DOHH2 (cell line): ENCODE measurements around the gene TMEM269.

Experiments used
- H3F3A ChIP-seq: fragments of 200-600 bp; sonication (generic), shearing (Covaris generic); 2 replicates; pipeline ENCODE4 v1.6.0; 2016; ENCODE audit warnings: antibody characterized with exemption, mild to moderate bottlenecking; ENCODE audit not compliant: control insufficient read depth, insufficient read depth
- H3K27ac ChIP-seq: fragments of 200-600 bp; sonication (generic); 2 replicates; pipeline ENCODE4 v1.5.1; 2014; ENCODE audit warnings: low read depth, mild to moderate bottlenecking, low read length, moderate library complexity
- H3K27me3 ChIP-seq: fragments of 200-600 bp; sonication (generic); 2 replicates; pipeline ENCODE4 v1.6.1; 2014; ENCODE audit warnings: mild to moderate bottlenecking, low read length, mixed read lengths; ENCODE audit not compliant: control insufficient read depth
- H3K36me3 ChIP-seq: fragments of 200-600 bp; sonication (generic); 2 replicates; pipeline ENCODE4 v1.6.1; 2014; ENCODE audit warnings: mild to moderate bottlenecking, low read length, moderate library complexity, mixed read lengths; ENCODE audit not compliant: control insufficient read depth
- H3K4me1 ChIP-seq: fragments of 200-600 bp; sonication (generic); 2 replicates; pipeline ENCODE4 v1.6.1; 2014; ENCODE audit warnings: mild to moderate bottlenecking, low read length, mixed read lengths; ENCODE audit not compliant: control insufficient read depth
- H3K4me2 ChIP-seq: fragments of 200-600 bp; sonication (generic); 2 replicates; pipeline ENCODE4 v1.6.0; 2014; ENCODE audit warnings: mild to moderate bottlenecking, low read length, moderate library complexity
- H3K4me3 ChIP-seq: fragments of 200-600 bp; sonication (generic); 2 replicates; pipeline ENCODE4 v1.5.1; 2014; ENCODE audit warnings: mild to moderate bottlenecking, low read length, mixed read lengths
- H3K79me2 ChIP-seq: fragments of 200-600 bp; sonication (generic); 2 replicates; pipeline ENCODE4 v1.6.1; 2014; ENCODE audit warnings: mild to moderate bottlenecking, low read length, mixed read lengths; ENCODE audit not compliant: control insufficient read depth
- H3K9me2 ChIP-seq: fragments of 200-600 bp; sonication (generic); replicated peaks from 2 replicates; pipeline ENCODE4 v1.6.1; 2014; ENCODE audit warnings: mild to moderate bottlenecking, low read length, mixed read lengths; ENCODE audit not compliant: control insufficient read depth
- H3K9me3 ChIP-seq: fragments of 200-600 bp; sonication (generic); 2 replicates; pipeline ENCODE4 v1.6.1; 2014; ENCODE audit warnings: antibody characterized with exemption, low read length, mixed read lengths; ENCODE audit not compliant: control insufficient read depth, insufficient read depth
- H4K20me1 ChIP-seq: fragments of 200-600 bp; sonication (generic); 2 replicates; pipeline ENCODE4 v1.6.0; 2014; ENCODE audit warnings: low read depth, mild to moderate bottlenecking, antibody characterized with exemption, low read length, moderate library complexity; ENCODE audit not compliant: control insufficient read depth, insufficient read depth
- CTCF ChIP-seq: fragments of 200-600 bp; sonication (generic); IDR thresholded peaks from one replicate; pipeline ENCODE4 v1.5.1; 2014; ENCODE audit warnings: antibody characterized with exemption, mild to moderate bottlenecking, low read depth, low read length; ENCODE audit not compliant: poor library complexity, severe bottlenecking
- EZH2phosphoT487 ChIP-seq: fragments of 200-600 bp; sonication (generic); IDR thresholded peaks from 2 replicates; pipeline ENCODE4 v1.6.1; 2017; ENCODE audit warnings: borderline replicate concordance, mild to moderate bottlenecking, antibody characterized with exemption, low read length, moderate library complexity, mixed read lengths

The TMEM269 gene

DNA sequence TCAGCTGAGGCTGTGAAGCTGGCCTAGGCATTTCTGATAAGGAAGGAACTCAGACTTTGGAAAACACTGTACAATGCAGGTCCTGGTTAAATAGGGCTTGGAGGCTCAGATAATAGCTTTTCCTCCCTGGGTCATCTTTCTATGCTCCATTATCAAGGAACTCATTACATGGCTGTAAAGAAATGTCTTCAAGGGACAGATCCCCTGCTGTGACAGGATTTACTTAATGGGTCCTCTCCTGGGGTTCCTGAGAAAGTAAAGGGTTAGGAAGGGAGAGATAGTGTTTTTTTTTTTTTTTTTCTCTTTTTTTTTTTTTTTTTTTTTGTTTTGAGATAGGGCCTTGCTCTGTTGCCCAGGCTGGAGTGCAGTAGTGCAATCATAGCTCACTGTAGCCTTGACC is 46.5 kb downstream of the TMEM269 start:
- Histone ChIP-seq H3F3A (no peaks in the 10 kb centered on the region), H4K20me1 (no peaks in the 10 kb centered on the region), H3K27ac (no peak overlapping the region), H3K9me2 (no peaks in the 10 kb centered on the region), H3K4me1 (peaks cover 6% of the 10 kb centered on the region), H3K27me3 (no peaks in the 10 kb centered on the region), H3K4me2 (no peak overlapping the region), H3K9me3 (no peaks in the 10 kb centered on the region), H3K4me3 (no peak overlapping the region), H3K36me3 (no peaks in the 10 kb centered on the region), H3K79me2 (no peaks in the 10 kb centered on the region)
- no peak for TF ChIP-seq CTCF
- no peak for TF ChIP-seq EZH2phosphoT487

DNA sequence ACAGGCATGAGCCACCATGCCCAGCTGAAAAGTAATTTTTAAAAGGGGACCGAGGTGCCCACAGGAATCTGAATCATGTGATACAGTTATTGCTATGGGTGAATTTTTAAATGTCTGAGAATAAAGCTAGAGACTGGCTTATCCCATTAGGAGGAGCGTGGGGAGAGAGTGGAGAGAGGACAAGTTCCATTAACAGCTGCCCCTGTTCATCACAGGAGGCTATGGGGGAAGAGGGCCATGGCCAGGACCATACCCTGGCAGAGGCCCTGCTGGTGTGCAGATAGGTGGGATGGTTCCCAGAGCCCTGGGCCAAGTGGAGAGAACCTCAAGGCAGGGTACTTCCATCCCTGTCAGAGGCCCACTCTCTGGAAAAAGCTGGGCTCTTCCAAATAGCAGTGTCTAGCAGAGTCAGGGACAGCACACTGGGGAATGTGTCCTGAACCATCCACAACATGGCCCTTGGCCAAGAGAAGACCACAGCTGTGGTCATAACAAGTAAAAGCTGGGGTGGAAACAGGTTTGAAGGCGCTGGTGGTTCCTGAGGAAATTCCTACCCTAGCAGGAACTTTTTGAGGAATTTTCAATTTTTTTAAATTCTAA is 48.0 kb downstream of the TMEM269 start:
- no peak for TF ChIP-seq CTCF
- no peak for TF ChIP-seq EZH2phosphoT487
- Histone ChIP-seq H3K4me3 (no peak overlapping the region), H3K4me2 (no peak overlapping the region), H4K20me1 (no peaks in the 10 kb centered on the region), H3K79me2 (no peaks in the 10 kb centered on the region), H3K9me2 (no peaks in the 10 kb centered on the region), H3K9me3 (no peaks in the 10 kb centered on the region), H3F3A (no peaks in the 10 kb centered on the region), H3K4me1 (peaks cover 6% of the 10 kb centered on the region), H3K27ac (no peak overlapping the region), H3K27me3 (no peaks in the 10 kb centered on the region), H3K36me3 (no peaks in the 10 kb centered on the region)

DNA sequence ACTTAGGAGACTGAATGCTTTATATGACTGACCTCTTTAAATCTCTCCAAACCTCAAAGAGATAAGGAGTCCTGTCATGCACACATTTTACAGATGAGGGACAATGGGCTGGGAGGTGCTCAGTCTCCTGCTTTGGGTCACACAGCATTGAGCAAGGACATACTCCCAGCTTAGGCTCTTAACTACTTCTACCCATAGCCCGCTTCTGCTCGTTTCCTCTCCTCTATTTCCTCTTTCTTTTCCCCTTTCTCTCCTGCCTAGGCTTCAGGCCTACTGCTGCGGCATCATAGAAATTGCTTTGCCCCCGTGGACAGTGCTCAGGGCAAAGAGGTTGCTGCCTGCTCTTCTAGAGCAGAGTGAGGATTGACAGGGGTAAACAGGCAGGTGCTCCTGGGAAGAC is 49.2 kb downstream of the TMEM269 start:
- no peak overlapping the region for H3K4me2 ChIP-seq

More for the DNA sequence above, 49.2 kb downstream of the TMEM269 start:
- Histone ChIP-seq H3K27me3 (no peaks in the 10 kb centered on the region), H3F3A (no peaks in the 10 kb centered on the region), H3K36me3 (no peaks in the 10 kb centered on the region), H3K27ac (no peak overlapping the region), H4K20me1 (no peaks in the 10 kb centered on the region), H3K4me1 (peaks cover 6% of the 10 kb centered on the region), H3K79me2 (no peaks in the 10 kb centered on the region), H3K4me3 (no peak overlapping the region), H3K9me3 (no peaks in the 10 kb centered on the region), H3K9me2 (no peaks in the 10 kb centered on the region)
- TF ChIP-seq EZH2phosphoT487, result no peak
- TF ChIP-seq CTCF, result no peak
